Trophoblast cell (in vitro differentiated cells and primary cell): ENCODE data around the gene HEXD.
"Not testable (repeated sequence)": the region's sequence is repeated elsewhere in the genome, so short reads cannot be mapped to it uniquely, and the experiment has no call there.

Source experiments
- DNase-seq, 2 donors: peaks; one replicate each; pipeline ENCODE4 v3.0.0-alpha.2; 2016
- H2AFZ ChIP-seq: 2 replicates; pipeline ENCODE4 v1.6.1; 2013; ENCODE audit warnings: low read length, moderate library complexity, mild to moderate bottlenecking; ENCODE audit not compliant: insufficient read depth, poor library complexity
- H2AK5ac ChIP-seq: 2 replicates; pipeline ENCODE4 v1.6.1; 2013; ENCODE audit warnings: mild to moderate bottlenecking, low read length
- H2BK120ac ChIP-seq: 2 replicates; pipeline ENCODE4 v1.6.1; 2013; ENCODE audit warnings: low read length, mild to moderate bottlenecking, moderate library complexity; ENCODE audit not compliant: insufficient read depth, poor library complexity
- H2BK12ac ChIP-seq: 2 replicates; pipeline ENCODE4 v1.6.1; 2013; ENCODE audit warnings: mild to moderate bottlenecking, low read length, moderate library complexity
- H2BK5ac ChIP-seq: 2 replicates; pipeline ENCODE4 v1.6.1; 2013; ENCODE audit warnings: low read length, low read depth, moderate library complexity, mild to moderate bottlenecking; ENCODE audit not compliant: poor library complexity
- H3K14ac ChIP-seq: 2 replicates; pipeline ENCODE4 v1.6.1; 2013; ENCODE audit warnings: mild to moderate bottlenecking, low read length
- H3K18ac ChIP-seq: 2 replicates; pipeline ENCODE4 v1.6.1; 2013; ENCODE audit warnings: mild to moderate bottlenecking, low read length
- H3K23ac ChIP-seq: 2 replicates; pipeline ENCODE4 v1.6.1; 2013; ENCODE audit warnings: low read length
- H3K27ac ChIP-seq: 2 replicates; pipeline ENCODE4 v1.5.1; 2013; ENCODE audit warnings: low read depth, mild to moderate bottlenecking, inconsistent platforms, low read length, moderate library complexity
- H3K27me3 ChIP-seq: 2 replicates; pipeline ENCODE4 v1.6.1; 2013; ENCODE audit warnings: inconsistent platforms, mild to moderate bottlenecking, low read length, moderate library complexity; ENCODE audit not compliant: insufficient read depth
- H3K36me3 ChIP-seq, 2 experiments: 1 replicate in 1 of 2; 2 replicates in 1 of 2; pipeline ENCODE4 v1.6.1; 2013; ENCODE audit warnings: low read length in 2 of 2, mild to moderate bottlenecking in 2 of 2, moderate library complexity in 1 of 2; ENCODE audit not compliant: insufficient read depth in 2 of 2, control insufficient read depth in 1 of 2
- H3K4ac ChIP-seq: 2 replicates; pipeline ENCODE4 v1.6.1; 2013; ENCODE audit warnings: low read depth, mild to moderate bottlenecking, low read length, moderate library complexity
- H3K4me1 ChIP-seq, 2 experiments: 1 replicate in 1 of 2; 2 replicates in 1 of 2; pipeline ENCODE4 v1.6.1; 2013; ENCODE audit warnings: low read length in 2 of 2, mild to moderate bottlenecking in 2 of 2, moderate library complexity in 1 of 2; ENCODE audit not compliant: insufficient read depth in 2 of 2, control insufficient read depth in 1 of 2
- H3K4me2 ChIP-seq: 2 replicates; pipeline ENCODE4 v1.6.1; 2013; ENCODE audit warnings: inconsistent platforms, mild to moderate bottlenecking, low read length, moderate library complexity
- H3K4me3 ChIP-seq: 2 replicates; pipeline ENCODE4 v1.5.1; 2013; ENCODE audit warnings: mild to moderate bottlenecking, low read depth, low read length, inconsistent platforms
- H3K79me1 ChIP-seq: one replicate; pipeline ENCODE4 v1.6.1; 2013; ENCODE audit warnings: low read length
- H3K79me2 ChIP-seq: 2 replicates; pipeline ENCODE4 v1.6.1; 2013; ENCODE audit warnings: low read length, mild to moderate bottlenecking; ENCODE audit not compliant: control insufficient read depth, insufficient read depth, poor library complexity
- H3K9ac ChIP-seq: 2 replicates; pipeline ENCODE4 v1.6.1; 2013; ENCODE audit warnings: mild to moderate bottlenecking, low read length
- H3K9me3 ChIP-seq: 2 replicates; pipeline ENCODE4 v1.6.1; 2013; ENCODE audit warnings: low read depth, mild to moderate bottlenecking, control low read depth, inconsistent platforms, low read length; ENCODE audit not compliant: insufficient read depth
- H4K12ac ChIP-seq: 2 replicates; pipeline ENCODE4 v1.6.1; 2013; ENCODE audit warnings: low read depth, mild to moderate bottlenecking, low read length, moderate library complexity
- H4K8ac ChIP-seq: 2 replicates; pipeline ENCODE4 v1.6.1; 2013; ENCODE audit warnings: low read depth, mild to moderate bottlenecking, low read length, moderate library complexity
- H4K91ac ChIP-seq: one replicate; pipeline ENCODE4 v1.6.1; 2013; ENCODE audit warnings: low read depth, mild to moderate bottlenecking, low read length, moderate library complexity
- WGBS: extraction: QIAGEN DNeasy Blood & Tissue Kit; methylation state at CpG from one replicate; pipeline ENCODE4 v1.1.7; 2013; ENCODE audit warnings: missing lambda C conversion rate; ENCODE audit not compliant: insufficient read length, insufficient coverage; ENCODE audit errors: extremely low coverage; 5-methylcytosine and 5-hydroxymethylcytosine counted together

Gene HEXD

DNA sequence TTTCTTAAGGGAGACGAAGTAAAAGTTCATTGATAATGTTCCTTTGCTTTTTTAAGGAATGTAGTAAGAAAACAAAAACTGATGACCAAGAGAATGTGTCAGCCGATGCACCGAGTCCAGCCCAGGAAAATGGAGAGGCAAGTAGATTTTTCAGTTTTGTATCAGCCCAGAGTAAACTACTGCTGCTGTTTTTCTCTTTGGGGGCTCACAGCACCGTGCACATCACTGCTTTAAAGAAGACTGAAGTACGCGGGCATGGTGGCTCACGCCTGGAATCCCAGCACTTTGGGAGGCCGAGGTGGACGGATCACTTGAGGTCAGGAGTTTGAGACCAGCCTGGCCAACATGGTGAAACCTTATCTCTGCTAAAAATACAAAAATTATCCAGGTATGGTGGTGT lies 41.8 kb downstream of the HEXD start:
- H3K79me2 ChIP-seq, H4K8ac ChIP-seq, H4K91ac ChIP-seq, H3K9me3 ChIP-seq, H2BK12ac ChIP-seq, H3K27me3 ChIP-seq, H3K14ac ChIP-seq, H3K4me1 ChIP-seq, H3K79me1 ChIP-seq, H3K4me2 ChIP-seq, H3K23ac ChIP-seq, H2AK5ac ChIP-seq, H2BK120ac ChIP-seq, DNase-seq, H4K12ac ChIP-seq, H3K4ac ChIP-seq, H3K4me3 ChIP-seq, H2BK5ac ChIP-seq, H3K27ac ChIP-seq, H2AFZ ChIP-seq, H3K18ac ChIP-seq, H3K9ac ChIP-seq: not testable (repeated sequence)
- peaks cover 26 to 33% of the 10 kb centered on the region in 2 experiments for H3K36me3 ChIP-seq
- no CpG with 5 or more reads among the region's 9 CpGs for WGBS

DNA sequence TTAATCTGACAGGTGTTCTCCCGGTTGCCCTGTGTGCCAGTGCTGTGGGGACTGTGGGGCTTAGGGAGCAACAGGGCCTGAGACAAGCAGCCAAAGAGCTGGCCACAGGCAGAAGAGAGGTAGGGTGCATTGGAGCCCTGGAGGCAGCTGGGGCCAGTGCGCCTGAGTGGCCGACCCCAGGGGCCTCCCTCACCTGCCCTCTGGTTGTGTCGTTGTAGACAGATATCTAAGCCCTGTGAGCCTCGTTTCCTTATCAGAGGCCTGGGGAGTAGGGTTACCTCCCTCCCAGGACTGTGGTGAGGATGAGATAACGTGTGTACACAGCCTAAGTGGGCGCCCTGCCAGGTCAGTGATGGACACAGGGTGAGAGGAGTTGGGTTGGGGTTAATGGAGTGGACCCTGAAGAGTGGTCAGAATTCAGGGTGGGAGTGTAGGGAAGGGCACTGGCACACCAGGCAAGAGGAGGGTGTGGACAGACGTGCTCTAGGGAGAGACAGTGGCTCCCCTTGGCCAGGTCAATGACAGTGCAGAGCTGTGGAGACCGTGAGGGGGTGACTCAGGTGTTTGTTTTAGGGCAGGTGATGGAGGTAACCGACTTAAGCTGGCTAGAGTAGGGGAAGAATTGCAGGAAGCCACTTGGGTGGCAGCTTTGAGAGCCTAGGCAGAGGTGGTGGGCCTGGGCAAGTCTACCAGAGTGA lies 43.8 kb downstream of the HEXD start:
- H3K27me3 ChIP-seq: no peaks in the 10 kb centered on the region
- no peak overlapping the region for H2BK120ac ChIP-seq
- no CpG with 5 or more reads among the region's 10 CpGs for WGBS

DNA sequence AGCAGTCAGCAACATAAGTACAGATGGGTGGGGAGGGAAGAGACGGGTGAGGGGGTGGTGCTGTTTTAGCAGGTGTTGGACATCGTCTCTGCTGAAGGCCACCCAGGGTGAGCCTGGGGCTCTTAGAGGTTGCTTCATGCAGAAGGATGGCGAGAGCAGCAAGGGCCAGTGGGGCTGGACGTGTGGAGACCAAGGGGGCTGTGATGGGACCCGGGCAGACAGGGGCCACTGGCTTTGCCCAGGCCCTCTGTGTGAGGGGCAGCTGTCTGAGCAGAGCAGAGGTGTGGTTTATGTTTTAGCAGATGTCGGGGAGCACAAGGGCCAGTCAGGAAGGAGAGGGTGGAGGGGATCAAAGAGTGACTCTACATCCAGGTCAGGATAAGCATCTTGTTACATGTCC lies 45.2 kb downstream of the HEXD start:
- Histone ChIP-seq H3K36me3 (peaks cover 43 to 48% of the 10 kb centered on the region in 2 experiments), H3K27ac (no peak overlapping the region), H3K18ac (no peak overlapping the region), H2BK12ac (no peak overlapping the region), H3K4me3 (no peak overlapping the region), H3K14ac (no peak overlapping the region), H3K9me3 (no peaks in the 10 kb centered on the region), H3K79me2 (peaks cover 3% of the 10 kb centered on the region), H3K9ac (no peak overlapping the region), H2BK120ac (no peak overlapping the region), H3K79me1 (peaks cover 2% of the 10 kb centered on the region), H3K4me1 (peaks cover 2 to 4% of the 10 kb centered on the region in 2 experiments), H2BK5ac (no peak overlapping the region), H3K23ac (no peak overlapping the region), H2AK5ac (no peak overlapping the region), H2AFZ (no peak overlapping the region), H3K4ac (no peak overlapping the region), H4K91ac (no peak overlapping the region), H4K12ac (no peak overlapping the region), H3K27me3 (no peaks in the 10 kb centered on the region), H4K8ac (no peak overlapping the region), H3K4me2 (no peak overlapping the region)
- no CpG with 5 or more reads among the region's 6 CpGs for WGBS
- DNase-seq: no peak

More for the DNA sequence above, 43.8 kb downstream of the HEXD start:
- Histone ChIP-seq H3K79me1 (peaks cover 6% of the 10 kb centered on the region), H3K79me2 (peaks cover 5% of the 10 kb centered on the region), H3K36me3 (peaks cover 41 to 46% of the 10 kb centered on the region in 2 experiments), H3K4me1 (peaks cover 5 to 6% of the 10 kb centered on the region in 2 experiments), H4K12ac (no peak overlapping the region), H3K27ac (no peak overlapping the region), H2AK5ac (no peak overlapping the region), H3K4me2 (no peak overlapping the region), H2BK5ac (no peak overlapping the region), H3K4ac (no peak overlapping the region), H3K9ac (no peak overlapping the region), H3K4me3 (no peak overlapping the region), H2BK12ac (no peak overlapping the region), H4K8ac (no peak overlapping the region), H3K9me3 (no peaks in the 10 kb centered on the region), H3K14ac (no peak overlapping the region), H3K23ac (no peak overlapping the region), H4K91ac (no peak overlapping the region), H2AFZ (no peak overlapping the region), H3K18ac (no peak overlapping the region)
- no peak for DNase-seq

DNA sequence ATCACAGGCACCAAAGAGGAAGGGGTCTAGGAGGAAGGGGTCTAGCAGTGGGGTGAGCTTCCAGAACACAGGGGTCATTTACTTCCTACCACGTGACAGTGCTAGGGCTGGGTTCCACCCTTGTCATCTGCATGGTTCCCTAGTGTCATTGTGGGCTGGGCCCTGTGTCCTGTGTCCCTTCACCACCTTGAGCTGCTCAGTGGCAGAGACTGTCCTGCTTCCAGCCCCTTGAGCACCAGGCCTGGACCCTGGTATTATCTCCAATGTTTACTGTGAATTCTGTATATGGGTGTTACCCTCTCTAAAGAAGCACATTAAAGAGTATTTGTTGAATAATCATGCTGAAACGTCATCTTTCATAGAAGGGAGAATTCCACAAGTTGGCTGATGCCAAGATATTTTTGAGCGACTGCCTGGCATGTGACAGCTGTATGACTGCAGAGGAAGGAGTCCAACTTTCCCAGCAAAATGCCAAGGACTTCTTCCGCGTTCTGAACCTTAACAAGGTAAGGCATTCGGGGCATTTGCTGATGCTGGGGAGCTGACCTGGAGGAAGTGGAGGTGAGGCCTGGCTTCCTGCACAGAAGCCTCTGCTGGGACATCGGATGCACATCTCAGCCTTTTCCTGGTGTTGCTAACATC lies 45.9 kb downstream of the HEXD start:
- WGBS: no CpG with 5 or more reads among the region's 7 CpGs

More for the DNA sequence above, 45.9 kb downstream of the HEXD start:
- H2AK5ac ChIP-seq: no peak overlapping the region
- no peak overlapping the region for H3K4me2 ChIP-seq
- H3K18ac ChIP-seq: no peak overlapping the region
- DNase-seq: no peak
- no peak overlapping the region for H2BK12ac ChIP-seq
- no peak overlapping the region for H4K8ac ChIP-seq
- no peak overlapping the region for H3K4me3 ChIP-seq
- H3K4ac ChIP-seq: no peak overlapping the region
- no peak overlapping the region for H2AFZ ChIP-seq
- H3K9me3 ChIP-seq: no peaks in the 10 kb centered on the region
- H3K4me1 ChIP-seq: peaks cover 2 to 4% of the 10 kb centered on the region in 2 experiments
- H3K79me2 ChIP-seq: peaks cover 2% of the 10 kb centered on the region
- no peak overlapping the region for H2BK120ac ChIP-seq
- no peak overlapping the region for H3K27ac ChIP-seq
- H4K12ac ChIP-seq: no peak overlapping the region
- no peak overlapping the region for H3K9ac ChIP-seq
- no peak overlapping the region for H2BK5ac ChIP-seq
- H3K27me3 ChIP-seq: no peaks in the 10 kb centered on the region
- H4K91ac ChIP-seq: no peak overlapping the region
- H3K23ac ChIP-seq: no peak overlapping the region
- no peak overlapping the region for H3K14ac ChIP-seq
- H3K36me3 ChIP-seq: peaks cover 43 to 51% of the 10 kb centered on the region in 2 experiments
- H3K79me1 ChIP-seq: no peaks in the 10 kb centered on the region
